SK-N-SH (cell line): ENCODE measurements around the gene RAPH1. TPM values are rescaled to one million over a fixed set of nuclear protein-coding genes. Genes with fewer than 3 reads are reported as not detected.

ENCODE experiments used
- CTCF ChIA-PET: fragments of 300-600, 350-600 bp; formaldehyde crosslinking; extraction: SDS; loops from one replicate; lab custom pipeline; 2021; lab: Yijun Ruan, JAX
- POLR2A ChIA-PET: fragments of 350-600 bp; sonication (Branson Sonifier 250); formaldehyde crosslinking; extraction: SDS; loops from one replicate; lab custom pipeline; 2020; ENCODE audit warnings: antibody characterized with exemption, inconsistent platforms; lab: Yijun Ruan, JAX
- DNase-seq: peaks from one replicate; pipeline ENCODE4 v3.0.0; 2012
- H2AFZ ChIP-seq: fragments of 200-600 bp; sonication (generic); 2 replicates; pipeline ENCODE4 v1.8.1; 2016; ENCODE audit warnings: antibody characterized with exemption, mild to moderate bottlenecking, low read depth
- H3F3A ChIP-seq: fragments of 200-600 bp; sonication (generic); replicated peaks from 2 replicates; pipeline ENCODE3; 2016; ENCODE audit warnings: antibody characterized with exemption, mild to moderate bottlenecking; ENCODE audit not compliant: insufficient read depth
- H3K27ac ChIP-seq, 2 experiments: fragments of 200-500 bp in 1 of 2; fragments of 200-600 bp in 1 of 2; sonication (Bioruptor generic) in 1 of 2; sonication (generic), shearing (Covaris generic) in 1 of 2; 2 replicates each; pipeline versions ENCODE4 v1.5.1 to v1.6.1; 2014 to 2016; ENCODE audit warnings: low read depth in 2 of 2, inconsistent platforms in 1 of 2, low read length in 1 of 2, mild to moderate bottlenecking in 1 of 2, mixed read lengths in 1 of 2
- H3K27me3 ChIP-seq: fragments of 200-600 bp; sonication (generic), shearing (Covaris generic); 2 replicates; pipeline ENCODE4 v1.6.1; 2016; ENCODE audit warnings: mixed run types; ENCODE audit not compliant: insufficient read depth
- H3K36me3 ChIP-seq, 2 experiments: fragments of 200-500 bp in 1 of 2; fragments of 200-600 bp in 1 of 2; sonication (Bioruptor generic) in 1 of 2; sonication (generic) in 1 of 2; replicated peaks in 1 of 2; 2 replicates each; pipeline versions ENCODE3 to v1.5.1; 2014 to 2016; ENCODE audit warnings: low read length in 1 of 2, mild to moderate bottlenecking in 1 of 2; ENCODE audit not compliant: insufficient read depth in 2 of 2, control insufficient read depth in 1 of 2
- H3K4me1 ChIP-seq, 2 experiments: fragments of 200-500 bp in 1 of 2; fragments of 200-600 bp in 1 of 2; sonication (Bioruptor generic) in 1 of 2; sonication (generic), shearing (Covaris generic) in 1 of 2; 2 replicates each; pipeline versions ENCODE4 v1.5.1 to v1.6.1; 2014 to 2016; ENCODE audit warnings: low read depth in 1 of 2, low read length in 1 of 2, mixed run types in 1 of 2; ENCODE audit not compliant: insufficient read depth in 2 of 2, control insufficient read depth in 1 of 2
- H3K4me2 ChIP-seq: fragments of 200-600 bp; sonication (generic), shearing (Covaris generic); 2 replicates; pipeline ENCODE4 v1.6.1; 2017; ENCODE audit warnings: mixed run types
- H3K4me3 ChIP-seq, 2 experiments: fragments of 200-500 bp in 1 of 2; fragments of 200-600 bp in 1 of 2; sonication (Bioruptor generic) in 1 of 2; sonication (generic), shearing (Covaris generic) in 1 of 2; 2 replicates each; pipeline versions ENCODE4 v1.5.1 to v1.8.1; 2014 to 2016; ENCODE audit warnings: low read depth in 2 of 2, inconsistent platforms in 1 of 2, low read length in 1 of 2, mild to moderate bottlenecking in 1 of 2, mixed read lengths in 1 of 2, moderate library complexity in 1 of 2
- H3K79me2 ChIP-seq: fragments of 200-600 bp; sonication (generic); 2 replicates; pipeline ENCODE4 v1.8.1; 2017; ENCODE audit warnings: mild to moderate bottlenecking; ENCODE audit not compliant: insufficient read depth
- H3K9ac ChIP-seq: fragments of 200-600 bp; sonication (generic); 2 replicates; pipeline ENCODE4 v1.6.1; 2017; ENCODE audit warnings: mixed run types
- H3K9me2 ChIP-seq: fragments of 200-600 bp; sonication (generic); 2 replicates; pipeline ENCODE4 v1.6.1; 2017; ENCODE audit warnings: mixed run types
- H3K9me3 ChIP-seq: fragments of 200-600 bp; sonication (generic); 2 replicates; pipeline ENCODE4 v1.6.1; 2017; ENCODE audit warnings: mixed run types, mild to moderate bottlenecking, moderate library complexity
- H4K20me1 ChIP-seq: fragments of 200-600 bp; sonication (generic); 2 replicates; pipeline ENCODE4 v1.6.1; 2017; ENCODE audit warnings: mild to moderate bottlenecking, mixed run types; ENCODE audit not compliant: insufficient read depth
- CHD2 ChIP-seq: fragments of 150-350 bp; IDR thresholded peaks from 2 replicates; pipeline ENCODE4 v1.6.1; 2018; ENCODE audit warnings: low read length; ENCODE audit not compliant: partially characterized antibody
- ELF1 ChIP-seq: IDR thresholded peaks from 2 replicates; pipeline ENCODE4 v1.4.0; 2012
- FOSL2 ChIP-seq: IDR thresholded peaks from 2 replicates; pipeline ENCODE4 v1.4.0; 2012; ENCODE audit warnings: low read depth, mild to moderate bottlenecking, moderate library complexity, borderline replicate concordance
- FOXJ3 ChIP-seq: sonication (generic); formaldehyde crosslinking; IDR thresholded peaks from 2 replicates; pipeline ENCODE4 v1.5.1; 2020; ENCODE audit warnings: mild to moderate bottlenecking, missing genetic modification reagents
- FOXM1 ChIP-seq: IDR thresholded peaks from 2 replicates; pipeline ENCODE4 v1.4.0; 2012; ENCODE audit warnings: low read depth, mild to moderate bottlenecking
- GATA2 ChIP-seq: sonication (generic); formaldehyde crosslinking; IDR thresholded peaks from 2 replicates; pipeline ENCODE4 v1.5.0; 2020; ENCODE audit warnings: mild to moderate bottlenecking, missing genetic modification reagents
- JUND ChIP-seq: IDR thresholded peaks from 2 replicates; pipeline ENCODE4 v1.4.0; 2012
- TAF1 ChIP-seq: IDR thresholded peaks from 2 replicates; pipeline ENCODE4 v1.6.1; 2012; ENCODE audit warnings: low read depth, mild to moderate bottlenecking, low read length, moderate library complexity, borderline replicate concordance
- TCF12 ChIP-seq: IDR thresholded peaks from 2 replicates; pipeline ENCODE4 v1.4.0; 2012
- TEAD4 ChIP-seq: IDR thresholded peaks from 2 replicates; pipeline ENCODE4 v1.4.0; 2012; ENCODE audit warnings: mild to moderate bottlenecking, borderline replicate concordance; ENCODE audit not compliant: insufficient read depth
- WGBS: methylation state at CpG from one replicate; pipeline ENCODE4 v1.1.6; 2017; ENCODE audit warnings: low lambda C conversion rate; 5-methylcytosine and 5-hydroxymethylcytosine counted together
- polyA plus RNA-seq, 3 experiments: library from polyadenylated mRNA; depleted of rRNA; stranded (reverse); fragments of >200 nt; gene quantifications; 2 replicates each; pipeline ENCODE4 v1.2.3, GENCODE V29; 2012
- TF ChIP-seq, protein P1 (sequence below): IDR thresholded peaks from 2 replicates; pipeline ENCODE4 v1.4.0; 2012; ENCODE audit warnings: low read depth, borderline replicate concordance
- TF ChIP-seq, protein P2 (sequence below): IDR thresholded peaks from 2 replicates; pipeline ENCODE4 v1.6.1; 2012; ENCODE audit warnings: mild to moderate bottlenecking, low read depth, low read length, moderate library complexity
- TF ChIP-seq, protein P3 (sequence below): fragments of 200-600 bp; sonication (generic); IDR thresholded peaks from 2 replicates; pipeline ENCODE4 v1.6.1; 2017; ENCODE audit warnings: antibody characterized with exemption, mild to moderate bottlenecking, moderate library complexity

RAPH1 gene
- polyA plus RNA-seq, 1 of the 3 experiments (the other 2 are of a cell fraction): 6.7 TPM

DNA sequence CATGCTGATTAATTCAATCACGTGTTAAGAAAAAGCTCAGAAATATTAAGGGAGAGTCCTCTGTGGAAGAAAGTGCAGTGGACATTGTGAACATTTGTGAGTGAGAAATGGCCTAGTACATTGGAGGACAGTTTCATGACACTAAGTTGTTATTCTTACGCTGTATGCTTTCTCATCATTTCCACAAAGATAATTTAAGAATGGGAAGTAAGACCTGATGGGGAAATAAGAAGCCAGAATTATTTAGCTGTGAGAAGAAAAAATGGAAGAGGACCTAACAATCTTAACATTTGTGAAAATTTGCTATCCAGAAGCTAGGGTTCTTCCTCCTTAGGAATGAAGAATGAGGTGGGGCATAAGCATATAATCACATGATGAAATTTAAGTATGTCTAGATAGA, 15.2 kb upstream of the RAPH1 start:
- Histone ChIP-seq H3F3A (no peaks in the 10 kb centered on the region), H3K9ac (no peak overlapping the region), H2AFZ (no peak overlapping the region), H3K9me2 (no peaks in the 10 kb centered on the region), H3K4me1 (no peaks in the 10 kb centered on the region), H3K27ac (no peak overlapping the region), H3K4me3 (no peak overlapping the region), H3K27me3 (no peaks in the 10 kb centered on the region), H3K79me2 (no peaks in the 10 kb centered on the region), H3K4me2 (no peak overlapping the region), H4K20me1 (no peaks in the 10 kb centered on the region), H3K36me3 (no peaks in the 10 kb centered on the region), H3K9me3 (no peaks in the 10 kb centered on the region)
- POLR2A ChIA-PET: no interaction called here
- CTCF ChIA-PET: interaction anchor here (0.7 kb wide), 1 partner anchor 8 kb away, joined by 3 read pairs; no protein-coding TSS in a partner anchor
- 98% methylated on average over 2 of the region's 2 CpGs for WGBS
- no peak for DNase-seq
- no peak for TF ChIP-seq TCF12
- no peak for TF ChIP-seq FOXJ3 (CRISPR knock-in tag)

DNA sequence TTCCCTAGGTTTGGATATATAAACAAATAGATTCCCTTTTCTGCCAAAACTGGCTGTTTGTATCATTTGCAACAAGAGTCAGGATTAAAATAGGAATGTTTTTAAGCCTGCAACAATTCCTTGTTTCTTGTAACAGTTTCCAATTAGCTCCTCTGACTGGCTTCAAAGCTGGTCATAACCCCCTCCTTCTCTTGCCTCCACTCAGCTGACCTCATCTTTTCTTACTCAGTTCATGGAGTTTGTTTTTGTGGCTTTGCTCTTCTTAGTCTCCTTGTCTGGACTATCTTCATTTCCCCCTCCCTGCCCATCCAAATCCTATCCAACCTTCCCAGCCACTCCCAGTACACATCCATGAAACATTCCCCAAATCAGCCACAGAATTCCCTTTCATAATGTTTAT, 14.3 kb upstream of the RAPH1 start:
- H3K27ac ChIP-seq: no peak overlapping the region
- TF ChIP-seq, protein P1, sequence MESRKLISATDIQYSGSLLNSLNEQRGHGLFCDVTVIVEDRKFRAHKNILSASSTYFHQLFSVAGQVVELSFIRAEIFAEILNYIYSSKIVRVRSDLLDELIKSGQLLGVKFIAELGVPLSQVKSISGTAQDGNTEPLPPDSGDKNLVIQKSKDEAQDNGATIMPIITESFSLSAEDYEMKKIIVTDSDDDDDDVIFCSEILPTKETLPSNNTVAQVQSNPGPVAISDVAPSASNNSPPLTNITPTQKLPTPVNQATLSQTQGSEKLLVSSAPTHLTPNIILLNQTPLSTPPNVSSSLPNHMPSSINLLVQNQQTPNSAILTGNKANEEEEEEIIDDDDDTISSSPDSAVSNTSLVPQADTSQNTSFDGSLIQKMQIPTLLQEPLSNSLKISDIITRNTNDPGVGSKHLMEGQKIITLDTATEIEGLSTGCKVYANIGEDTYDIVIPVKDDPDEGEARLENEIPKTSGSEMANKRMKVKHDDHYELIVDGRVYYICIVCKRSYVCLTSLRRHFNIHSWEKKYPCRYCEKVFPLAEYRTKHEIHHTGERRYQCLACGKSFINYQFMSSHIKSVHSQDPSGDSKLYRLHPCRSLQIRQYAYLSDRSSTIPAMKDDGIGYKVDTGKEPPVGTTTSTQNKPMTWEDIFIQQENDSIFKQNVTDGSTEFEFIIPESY: no peak
- no peak for TF ChIP-seq ELF1
- no peak for TF ChIP-seq TEAD4
- TF ChIP-seq, protein P2, sequence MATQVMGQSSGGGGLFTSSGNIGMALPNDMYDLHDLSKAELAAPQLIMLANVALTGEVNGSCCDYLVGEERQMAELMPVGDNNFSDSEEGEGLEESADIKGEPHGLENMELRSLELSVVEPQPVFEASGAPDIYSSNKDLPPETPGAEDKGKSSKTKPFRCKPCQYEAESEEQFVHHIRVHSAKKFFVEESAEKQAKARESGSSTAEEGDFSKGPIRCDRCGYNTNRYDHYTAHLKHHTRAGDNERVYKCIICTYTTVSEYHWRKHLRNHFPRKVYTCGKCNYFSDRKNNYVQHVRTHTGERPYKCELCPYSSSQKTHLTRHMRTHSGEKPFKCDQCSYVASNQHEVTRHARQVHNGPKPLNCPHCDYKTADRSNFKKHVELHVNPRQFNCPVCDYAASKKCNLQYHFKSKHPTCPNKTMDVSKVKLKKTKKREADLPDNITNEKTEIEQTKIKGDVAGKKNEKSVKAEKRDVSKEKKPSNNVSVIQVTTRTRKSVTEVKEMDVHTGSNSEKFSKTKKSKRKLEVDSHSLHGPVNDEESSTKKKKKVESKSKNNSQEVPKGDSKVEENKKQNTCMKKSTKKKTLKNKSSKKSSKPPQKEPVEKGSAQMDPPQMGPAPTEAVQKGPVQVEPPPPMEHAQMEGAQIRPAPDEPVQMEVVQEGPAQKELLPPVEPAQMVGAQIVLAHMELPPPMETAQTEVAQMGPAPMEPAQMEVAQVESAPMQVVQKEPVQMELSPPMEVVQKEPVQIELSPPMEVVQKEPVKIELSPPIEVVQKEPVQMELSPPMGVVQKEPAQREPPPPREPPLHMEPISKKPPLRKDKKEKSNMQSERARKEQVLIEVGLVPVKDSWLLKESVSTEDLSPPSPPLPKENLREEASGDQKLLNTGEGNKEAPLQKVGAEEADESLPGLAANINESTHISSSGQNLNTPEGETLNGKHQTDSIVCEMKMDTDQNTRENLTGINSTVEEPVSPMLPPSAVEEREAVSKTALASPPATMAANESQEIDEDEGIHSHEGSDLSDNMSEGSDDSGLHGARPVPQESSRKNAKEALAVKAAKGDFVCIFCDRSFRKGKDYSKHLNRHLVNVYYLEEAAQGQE: no peak
- TF ChIP-seq, protein P3, sequence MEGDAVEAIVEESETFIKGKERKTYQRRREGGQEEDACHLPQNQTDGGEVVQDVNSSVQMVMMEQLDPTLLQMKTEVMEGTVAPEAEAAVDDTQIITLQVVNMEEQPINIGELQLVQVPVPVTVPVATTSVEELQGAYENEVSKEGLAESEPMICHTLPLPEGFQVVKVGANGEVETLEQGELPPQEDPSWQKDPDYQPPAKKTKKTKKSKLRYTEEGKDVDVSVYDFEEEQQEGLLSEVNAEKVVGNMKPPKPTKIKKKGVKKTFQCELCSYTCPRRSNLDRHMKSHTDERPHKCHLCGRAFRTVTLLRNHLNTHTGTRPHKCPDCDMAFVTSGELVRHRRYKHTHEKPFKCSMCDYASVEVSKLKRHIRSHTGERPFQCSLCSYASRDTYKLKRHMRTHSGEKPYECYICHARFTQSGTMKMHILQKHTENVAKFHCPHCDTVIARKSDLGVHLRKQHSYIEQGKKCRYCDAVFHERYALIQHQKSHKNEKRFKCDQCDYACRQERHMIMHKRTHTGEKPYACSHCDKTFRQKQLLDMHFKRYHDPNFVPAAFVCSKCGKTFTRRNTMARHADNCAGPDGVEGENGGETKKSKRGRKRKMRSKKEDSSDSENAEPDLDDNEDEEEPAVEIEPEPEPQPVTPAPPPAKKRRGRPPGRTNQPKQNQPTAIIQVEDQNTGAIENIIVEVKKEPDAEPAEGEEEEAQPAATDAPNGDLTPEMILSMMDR: no peak
- TF ChIP-seq FOXM1: no peak
- TF ChIP-seq FOSL2: no peak
- TF ChIP-seq TAF1: no peak
- TF ChIP-seq JUND: no peak
- TF ChIP-seq GATA2 (CRISPR knock-in tag): no peak
- no peak for TF ChIP-seq CHD2
- H3F3A ChIP-seq: no peaks in the 10 kb centered on the region
- H3K4me1 ChIP-seq: no peaks in the 10 kb centered on the region
- no peak overlapping the region for H3K4me2 ChIP-seq
- ChIA-PET CTCF (interaction anchor here (0.7 kb wide), 1 partner anchor 8 kb away, joined by 3 read pairs; no protein-coding TSS in a partner anchor), POLR2A (no interaction called here)
- H4K20me1 ChIP-seq: no peaks in the 10 kb centered on the region
- no peaks in the 10 kb centered on the region for H3K79me2 ChIP-seq
- no peak for DNase-seq
- H3K36me3 ChIP-seq: no peaks in the 10 kb centered on the region
- H3K27me3 ChIP-seq: no peaks in the 10 kb centered on the region
- H3K9ac ChIP-seq: no peak overlapping the region
- H3K9me3 ChIP-seq: no peaks in the 10 kb centered on the region
- no peaks in the 10 kb centered on the region for H3K9me2 ChIP-seq
- no peak overlapping the region for H3K4me3 ChIP-seq
- H2AFZ ChIP-seq: no peak overlapping the region; the same call in 1 of the 2 replicates
